ENCODE results near the gene PHLDB3.

- TF ChIP-seq EZH2 (IDR thresholded peaks at IDR 0.05; ENCODE audit: low read length, unreplicated experiment) (no peak), EZH2phosphoT487 (IDR thresholded peaks at IDR 0.05; ENCODE audit: borderline replicate concordance, low read length) (no peak)
- TF ChIP-seq, protein P1, sequence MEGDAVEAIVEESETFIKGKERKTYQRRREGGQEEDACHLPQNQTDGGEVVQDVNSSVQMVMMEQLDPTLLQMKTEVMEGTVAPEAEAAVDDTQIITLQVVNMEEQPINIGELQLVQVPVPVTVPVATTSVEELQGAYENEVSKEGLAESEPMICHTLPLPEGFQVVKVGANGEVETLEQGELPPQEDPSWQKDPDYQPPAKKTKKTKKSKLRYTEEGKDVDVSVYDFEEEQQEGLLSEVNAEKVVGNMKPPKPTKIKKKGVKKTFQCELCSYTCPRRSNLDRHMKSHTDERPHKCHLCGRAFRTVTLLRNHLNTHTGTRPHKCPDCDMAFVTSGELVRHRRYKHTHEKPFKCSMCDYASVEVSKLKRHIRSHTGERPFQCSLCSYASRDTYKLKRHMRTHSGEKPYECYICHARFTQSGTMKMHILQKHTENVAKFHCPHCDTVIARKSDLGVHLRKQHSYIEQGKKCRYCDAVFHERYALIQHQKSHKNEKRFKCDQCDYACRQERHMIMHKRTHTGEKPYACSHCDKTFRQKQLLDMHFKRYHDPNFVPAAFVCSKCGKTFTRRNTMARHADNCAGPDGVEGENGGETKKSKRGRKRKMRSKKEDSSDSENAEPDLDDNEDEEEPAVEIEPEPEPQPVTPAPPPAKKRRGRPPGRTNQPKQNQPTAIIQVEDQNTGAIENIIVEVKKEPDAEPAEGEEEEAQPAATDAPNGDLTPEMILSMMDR (conservative IDR thresholded peaks at IDR 0.05; ENCODE audit: low read depth, low read length) = no peak
These were observed 41.4 kb upstream of the PHLDB3 start for GRCh38 chr19:43545981-43546380.

Measured in PC-3 (cell line).